ENCODE measurements around the gene ADAMTSL4.

Gene ADAMTSL4

GRCh38 chr1:150546294-150546937, 2.8 kb upstream of the ADAMTSL4 start:
- Histone ChIP-seq H3K27me3 (ENCODE audit: insufficient read depth, insufficient read length) (no peaks in the 10 kb centered on the region), H3K9me3 (ENCODE audit: insufficient read depth, low read length) (no peaks in the 10 kb centered on the region), H3K9ac (ENCODE audit: insufficient read length, low read depth) (no peak overlapping the region), H3K4me3 (ENCODE audit: insufficient read length, low read depth) (no peak overlapping the region), H3K4me1 (ENCODE audit: insufficient read depth, insufficient read length) (peaks cover 6% of the 10 kb centered on the region), H3K36me3 (ENCODE audit: insufficient read depth, insufficient read length, low read length) (peaks cover 4% of the 10 kb centered on the region)
- no peak for TF ChIP-seq YY1 (IDR thresholded peaks at IDR 0.05; ENCODE audit: insufficient read depth, insufficient read length)
- no peak for TF ChIP-seq SUZ12 (IDR thresholded peaks at IDR 0.05; ENCODE audit: extremely low read depth, insufficient read depth, insufficient read length)
- no peak for TF ChIP-seq ZNF274 (IDR thresholded peaks at IDR 0.05; ENCODE audit: low read depth, low read length)
- DNase-seq (ENCODE audit: low read depth, low spot score) = no peak

- Histone ChIP-seq H3K36me3 (ENCODE audit: insufficient read depth, insufficient read length, low read length) (peaks cover 15% of the 10 kb centered on the region), H3K27me3 (ENCODE audit: insufficient read depth, insufficient read length) (no peaks in the 10 kb centered on the region), H3K4me1 (ENCODE audit: insufficient read depth, insufficient read length) (peaks cover 18% of the 10 kb centered on the region), H3K9ac (ENCODE audit: insufficient read length, low read depth) (peak overlapping the region; percentile 86), H3K9me3 (ENCODE audit: insufficient read depth, low read length) (no peaks in the 10 kb centered on the region), H3K4me3 (ENCODE audit: insufficient read length, low read depth) (peak overlapping the region; percentile 67)
- no peak for TF ChIP-seq ZNF274 (IDR thresholded peaks at IDR 0.05; ENCODE audit: low read depth, low read length)
- no peak for DNase-seq (ENCODE audit: low read depth, low spot score)
Observed at GRCh38 chr1:150548324-150548631, 930 bp upstream of the ADAMTSL4 start.

DNA sequence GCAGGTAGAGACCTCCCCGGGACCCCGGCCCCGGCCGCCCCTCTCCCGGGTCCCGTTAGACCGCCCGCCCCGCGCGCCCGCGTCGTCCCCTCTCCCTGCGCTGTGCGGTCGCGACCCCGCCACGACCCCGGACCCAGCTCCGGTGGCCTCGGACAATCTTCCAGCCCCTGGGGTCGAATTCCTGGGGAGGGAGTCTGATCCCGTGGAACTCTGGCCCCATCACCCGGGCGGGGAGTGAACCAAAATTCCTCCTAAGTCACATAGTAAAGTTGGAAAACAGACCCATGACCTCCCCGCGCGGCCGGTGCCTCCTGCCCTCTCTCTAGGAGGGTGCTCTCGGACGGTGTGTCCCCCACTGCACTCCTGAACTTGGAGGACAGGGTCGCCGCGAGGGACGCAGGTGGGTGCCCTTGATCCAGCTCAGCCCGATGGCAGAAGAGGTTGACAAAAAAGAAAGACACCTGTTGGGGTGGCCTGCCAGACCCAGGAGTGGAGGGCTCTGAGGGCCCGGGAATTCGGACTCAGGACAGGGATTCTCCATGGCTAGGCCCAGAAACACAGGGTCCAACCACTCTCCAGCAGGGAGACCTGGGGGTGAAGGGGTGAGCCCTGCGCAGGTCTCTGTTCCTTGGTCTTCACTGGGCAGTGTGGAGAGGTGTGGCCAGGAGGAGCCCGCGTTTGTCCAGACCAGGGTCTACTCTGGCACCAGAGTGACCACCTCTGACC, 451 bp downstream of the ADAMTSL4 start:
- no peaks in the 10 kb centered on the region for H3K9me3 ChIP-seq (ENCODE audit: insufficient read depth, low read length)
- peak overlapping the region; percentile 63 for H3K4me3 ChIP-seq (ENCODE audit: insufficient read length, low read depth)
- no peaks in the 10 kb centered on the region for H3K27me3 ChIP-seq (ENCODE audit: insufficient read depth, insufficient read length)
- no peak for TF ChIP-seq SUZ12 (IDR thresholded peaks at IDR 0.05; ENCODE audit: extremely low read depth, insufficient read depth, insufficient read length)
- TF ChIP-seq YY1 (IDR thresholded peaks at IDR 0.05; ENCODE audit: insufficient read depth, insufficient read length) = no peak
- TF ChIP-seq ZNF274 (IDR thresholded peaks at IDR 0.05; ENCODE audit: low read depth, low read length) = no peak
- H3K4me1 ChIP-seq (ENCODE audit: insufficient read depth, insufficient read length) = peaks cover 28% of the 10 kb centered on the region
- peak overlapping the region; percentile 76 for H3K9ac ChIP-seq (ENCODE audit: insufficient read length, low read depth)
- peaks cover 29% of the 10 kb centered on the region for H3K36me3 ChIP-seq (ENCODE audit: insufficient read depth, insufficient read length, low read length)
- no peak for DNase-seq (ENCODE audit: low read depth, low spot score)

DNA sequence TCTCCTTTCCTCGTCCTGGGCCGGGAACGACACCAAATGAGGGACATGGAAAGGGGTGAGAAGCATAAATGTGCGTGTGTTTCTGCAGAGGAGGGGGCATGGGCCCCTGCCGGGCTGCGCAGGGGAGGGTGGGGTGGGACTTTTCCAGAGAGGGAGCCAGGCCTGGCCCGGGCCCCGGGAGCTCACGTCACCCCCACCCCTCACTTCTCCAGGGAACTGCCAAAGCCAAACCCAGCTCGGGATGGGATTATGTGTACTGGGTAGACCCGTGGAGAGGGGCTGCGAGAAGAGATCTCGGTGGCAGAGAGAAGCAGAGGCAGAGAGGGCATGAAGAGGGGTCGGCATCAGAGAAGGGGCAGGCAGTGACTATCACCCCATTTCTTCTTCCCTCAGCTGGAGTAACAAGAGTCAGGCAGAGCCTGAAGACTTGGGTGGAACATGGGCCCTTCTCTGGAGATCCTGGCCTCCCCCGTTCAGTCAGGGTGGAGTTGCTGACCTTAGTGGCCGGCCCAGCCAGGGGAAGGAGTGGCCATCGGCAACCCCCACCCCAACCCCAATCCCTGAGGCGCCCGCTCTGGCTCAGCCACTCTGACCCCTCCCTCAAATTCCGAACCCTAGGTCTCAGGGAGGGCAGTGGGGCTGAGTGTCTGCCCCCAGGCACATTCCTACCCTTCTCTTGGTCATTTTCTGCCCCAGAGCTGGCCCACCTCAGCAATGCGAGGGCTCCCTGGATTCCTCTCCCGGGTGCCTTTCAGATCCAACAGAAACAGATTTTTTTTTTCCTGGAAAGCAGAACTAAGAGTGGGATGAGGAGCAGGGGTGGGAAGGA, 1.2 kb downstream of the ADAMTSL4 start:
- H3K9me3 ChIP-seq (ENCODE audit: insufficient read depth, low read length) = no peaks in the 10 kb centered on the region

GRCh38 chr1:150551051-150551783, 2.0 kb downstream of the ADAMTSL4 start:
- peak overlapping the region; percentile 76 for H3K9ac ChIP-seq (ENCODE audit: insufficient read length, low read depth)
- DNase-seq (ENCODE audit: low read depth, low spot score) = no peak
- no peaks in the 10 kb centered on the region for H3K27me3 ChIP-seq (ENCODE audit: insufficient read depth, insufficient read length)
- no peak for TF ChIP-seq YY1 (IDR thresholded peaks at IDR 0.05; ENCODE audit: insufficient read depth, insufficient read length)
- no peak for TF ChIP-seq SUZ12 (IDR thresholded peaks at IDR 0.05; ENCODE audit: extremely low read depth, insufficient read depth, insufficient read length)
- no peak for TF ChIP-seq ZNF274 (IDR thresholded peaks at IDR 0.05; ENCODE audit: low read depth, low read length)
- no peaks in the 10 kb centered on the region for H3K9me3 ChIP-seq (ENCODE audit: insufficient read depth, low read length)
- peaks cover 33% of the 10 kb centered on the region for H3K4me1 ChIP-seq (ENCODE audit: insufficient read depth, insufficient read length)
- no peak overlapping the region for H3K4me3 ChIP-seq (ENCODE audit: insufficient read length, low read depth)
- peaks cover 44% of the 10 kb centered on the region for H3K36me3 ChIP-seq (ENCODE audit: insufficient read depth, insufficient read length, low read length)

More for the DNA sequence above, 1.2 kb downstream of the ADAMTSL4 start:
- Histone ChIP-seq H3K4me3 (ENCODE audit: insufficient read length, low read depth) (peak overlapping the region; percentile 63), H3K9ac (ENCODE audit: insufficient read length, low read depth) (peak overlapping the region; percentile 76), H3K36me3 (ENCODE audit: insufficient read depth, insufficient read length, low read length) (peaks cover 36% of the 10 kb centered on the region), H3K27me3 (ENCODE audit: insufficient read depth, insufficient read length) (no peaks in the 10 kb centered on the region), H3K4me1 (ENCODE audit: insufficient read depth, insufficient read length) (peaks cover 30% of the 10 kb centered on the region)
- TF ChIP-seq SUZ12 (IDR thresholded peaks at IDR 0.05; ENCODE audit: extremely low read depth, insufficient read depth, insufficient read length) (no peak), YY1 (IDR thresholded peaks at IDR 0.05; ENCODE audit: insufficient read depth, insufficient read length) (no peak), ZNF274 (IDR thresholded peaks at IDR 0.05; ENCODE audit: low read depth, low read length) (no peak)
- DNase-seq (ENCODE audit: low read depth, low spot score) = no peak

DNA sequence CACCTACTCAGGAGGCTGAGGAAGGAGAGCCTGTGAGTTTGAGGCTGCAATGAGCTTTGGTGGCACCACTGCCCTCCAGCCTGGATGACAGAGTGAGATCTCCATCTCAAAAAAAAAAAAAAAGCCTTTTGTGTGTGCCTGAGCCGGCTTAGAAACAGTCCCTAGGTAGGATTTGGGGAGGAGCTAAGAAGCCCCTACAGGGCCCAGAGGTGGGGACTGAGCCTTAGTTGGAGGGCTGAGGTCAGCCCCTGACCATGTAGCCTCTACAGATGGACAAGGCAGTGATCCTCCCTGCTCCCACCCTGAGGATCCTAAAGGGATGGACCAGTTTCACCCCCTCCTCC, 2.5 kb downstream of the ADAMTSL4 start:
- no peak for TF ChIP-seq ZNF274 (IDR thresholded peaks at IDR 0.05; ENCODE audit: low read depth, low read length)
- no peak for TF ChIP-seq SUZ12 (IDR thresholded peaks at IDR 0.05; ENCODE audit: extremely low read depth, insufficient read depth, insufficient read length)
- TF ChIP-seq YY1 (IDR thresholded peaks at IDR 0.05; ENCODE audit: insufficient read depth, insufficient read length) = no peak
- no peaks in the 10 kb centered on the region for H3K27me3 ChIP-seq (ENCODE audit: insufficient read depth, insufficient read length)
- no peak overlapping the region for H3K9ac ChIP-seq (ENCODE audit: insufficient read length, low read depth)
- no peak overlapping the region for H3K4me3 ChIP-seq (ENCODE audit: insufficient read length, low read depth)
- no peak for DNase-seq (ENCODE audit: low read depth, low spot score)
- H3K36me3 ChIP-seq (ENCODE audit: insufficient read depth, insufficient read length, low read length) = peaks cover 49% of the 10 kb centered on the region
- H3K9me3 ChIP-seq (ENCODE audit: insufficient read depth, low read length) = no peaks in the 10 kb centered on the region
- peaks cover 33% of the 10 kb centered on the region for H3K4me1 ChIP-seq (ENCODE audit: insufficient read depth, insufficient read length)

Measured in NT2/D1 (cell line).